DMS 273 (cell line): Measurements from ENCODE around the gene ARMH2.
"Not testable (repeated sequence)": the region's sequence is repeated elsewhere in the genome, so short reads cannot be mapped to it uniquely, and the experiment has no call there.

ENCODE experiments used
- DNase-seq: peaks from one replicate; lab custom pipeline; 2025; ENCODE audit not compliant: unreplicated experiment; lab: John Stamatoyannopoulos, UW

The ARMH2 gene

GRCh38 chr6:24765968-24766367 lies 32.7 kb downstream of the ARMH2 start:
- not testable (repeated sequence) for DNase-seq

GRCh38 chr6:24764833-24765828 lies 33.6 kb downstream of the ARMH2 start:
- DNase-seq, result not testable (repeated sequence)

GRCh38 chr6:24763578-24763977 lies 35.1 kb downstream of the ARMH2 start:
- DNase-seq, result peak; percentile 70

- DNase-seq, result no peak
Observed at GRCh38 chr6:24761851-24762250, 36.9 kb downstream of the ARMH2 start.

GRCh38 chr6:24761193-24761835 lies 37.4 kb downstream of the ARMH2 start:
- DNase-seq, result peak; percentile 15

GRCh38 chr6:24760210-24760609 lies 38.5 kb downstream of the ARMH2 start:
- no peak for DNase-seq

- no peak for DNase-seq
Observed at GRCh38 chr6:24759718-24760117, 39.0 kb downstream of the ARMH2 start.

- DNase-seq, result no peak
Observed at GRCh38 chr6:24757611-24758010, 41.1 kb downstream of the ARMH2 start.

GRCh38 chr6:24755279-24755678 lies 43.4 kb downstream of the ARMH2 start:
- DNase-seq, result no peak

- not testable (repeated sequence) for DNase-seq
Observed at GRCh38 chr6:24754378-24754777, 44.3 kb downstream of the ARMH2 start.

GRCh38 chr6:24753545-24753944 lies 45.2 kb downstream of the ARMH2 start:
- DNase-seq, result no peak

- no peak for DNase-seq
Observed at GRCh38 chr6:24752917-24753492, 45.7 kb downstream of the ARMH2 start.

GRCh38 chr6:24752503-24752902 lies 46.2 kb downstream of the ARMH2 start:
- DNase-seq, result no peak

GRCh38 chr6:24750878-24751277 lies 47.8 kb downstream of the ARMH2 start:
- DNase-seq, result not testable (repeated sequence)

GRCh38 chr6:24749297-24749696 lies 49.4 kb downstream of the ARMH2 start:
- DNase-seq, result no peak
